Measurements from ENCODE around the gene UNC5C.

GRCh38 chr4:95510877-95511276 lies 37.9 kb downstream of the UNC5C start:
- no peak for TF ChIP-seq POLR2A (IDR thresholded peaks at IDR 0.05; ENCODE audit: low read length)
- no peak for TF ChIP-seq GATA1 (IDR thresholded peaks at IDR 0.05; ENCODE audit: low read depth, low read length)

Measured in erythroblast (primary cell).